K562 (cell line): Measurements from ENCODE around the gene TOR1AIP1. TPM values are rescaled to one million over a fixed set of nuclear protein-coding genes. Genes with fewer than 3 reads are reported as not detected.

ENCODE experiments used
- GATAD2A ChIP-seq: fragments of 450-650 bp; IDR thresholded peaks from 2 replicates; pipeline ENCODE4 v1.6.1; 2017
- POLR2AphosphoS2 ChIP-seq: IDR thresholded peaks from 2 replicates; pipeline ENCODE4 v1.6.1; 2012; ENCODE audit warnings: low read length, improper control_type of control experiment
- ZNF57 ChIP-seq: fragments of 450-650 bp; formaldehyde crosslinking; IDR thresholded peaks from 2 replicates; pipeline ENCODE4 v1.4.0; 2020; ENCODE audit warnings: mild to moderate bottlenecking, moderate library complexity
- ZNF589 ChIP-seq: fragments of 200-800 bp; sonication (Bioruptor generic); IDR thresholded peaks from 2 replicates; pipeline ENCODE4 v1.6.1; 2016; ENCODE audit warnings: low read depth, missing genetic modification characterization, missing compliant biosample characterization
- ZNF655 ChIP-seq: fragments of 250-450 bp; sonication (Bioruptor Pico); IDR thresholded peaks from 2 replicates; pipeline ENCODE4 v1.5.0; 2021
- polyA plus RNA-seq, 8 experiments: library from polyadenylated mRNA; depleted of rRNA in 4 of 8; stranded (reverse) in 5 of 8; unstranded in 3 of 8; fragments of >200 nt; fragmentation: Nextera tagmentation in 2 of 8; fragmentation: Illumina TruSeq in 1 of 8; extraction: Ambion mirVana in 2 of 8; extraction: Trizol in 1 of 8; gene quantifications; 2 replicates each; pipeline versions ENCODE4 v1.2.1 to v1.2.3, GENCODE V29; 2011 to 2014; ENCODE audit warnings: inconsistent platforms in 1 of 8, missing spikeins in 1 of 8
- total RNA-seq, 7 experiments: library from RNA; depleted of rRNA in 6 of 7; stranded (reverse); fragments of >200 nt in 6 of 7; fragmentation: Illumina TruSeq in 2 of 7; extraction: Trizol in 2 of 7; gene quantifications; 2 replicates each; pipeline versions ENCODE4 v1.2.1 to v1.2.3, GENCODE V29; 2011 to 2021; ENCODE audit warnings: low replicate concordance in 1 of 7
- TF ChIP-seq, protein P1 (sequence below), 2 experiments: fragments of 450-650 bp; formaldehyde crosslinking in 1 of 2; IDR thresholded peaks; 2 replicates each; pipeline versions ENCODE4 v1.4.0 to v1.6.1; 2014 to 2020; ENCODE audit warnings: mild to moderate bottlenecking in 2 of 2, borderline replicate concordance in 1 of 2, low read depth in 1 of 2
- TF ChIP-seq, protein P2 (sequence below): fragments of 250-450 bp; sonication (Bioruptor Pico); IDR thresholded peaks from 2 replicates; pipeline ENCODE4 v1.4.0; 2020; ENCODE audit warnings: mild to moderate bottlenecking, moderate library complexity, borderline replicate concordance

Gene TOR1AIP1
- total and polyA plus RNA-seq, 9 of the 15 experiments (the other 6 are each of a cell fraction or from before 2014, with no cell fraction given): 18.1 to 46.9 (median 35.5) TPM

- TF ChIP-seq ZNF589 (CRISPR knock-in tag) (no peak), ZNF655 (CRISPR knock-in tag) (no peak), GATAD2A (no peak), POLR2AphosphoS2 (peak; percentile 91; the same call in 1 of the 2 replicates), ZNF57 (CRISPR knock-in tag) (no peak)
- TF ChIP-seq, protein P1, sequence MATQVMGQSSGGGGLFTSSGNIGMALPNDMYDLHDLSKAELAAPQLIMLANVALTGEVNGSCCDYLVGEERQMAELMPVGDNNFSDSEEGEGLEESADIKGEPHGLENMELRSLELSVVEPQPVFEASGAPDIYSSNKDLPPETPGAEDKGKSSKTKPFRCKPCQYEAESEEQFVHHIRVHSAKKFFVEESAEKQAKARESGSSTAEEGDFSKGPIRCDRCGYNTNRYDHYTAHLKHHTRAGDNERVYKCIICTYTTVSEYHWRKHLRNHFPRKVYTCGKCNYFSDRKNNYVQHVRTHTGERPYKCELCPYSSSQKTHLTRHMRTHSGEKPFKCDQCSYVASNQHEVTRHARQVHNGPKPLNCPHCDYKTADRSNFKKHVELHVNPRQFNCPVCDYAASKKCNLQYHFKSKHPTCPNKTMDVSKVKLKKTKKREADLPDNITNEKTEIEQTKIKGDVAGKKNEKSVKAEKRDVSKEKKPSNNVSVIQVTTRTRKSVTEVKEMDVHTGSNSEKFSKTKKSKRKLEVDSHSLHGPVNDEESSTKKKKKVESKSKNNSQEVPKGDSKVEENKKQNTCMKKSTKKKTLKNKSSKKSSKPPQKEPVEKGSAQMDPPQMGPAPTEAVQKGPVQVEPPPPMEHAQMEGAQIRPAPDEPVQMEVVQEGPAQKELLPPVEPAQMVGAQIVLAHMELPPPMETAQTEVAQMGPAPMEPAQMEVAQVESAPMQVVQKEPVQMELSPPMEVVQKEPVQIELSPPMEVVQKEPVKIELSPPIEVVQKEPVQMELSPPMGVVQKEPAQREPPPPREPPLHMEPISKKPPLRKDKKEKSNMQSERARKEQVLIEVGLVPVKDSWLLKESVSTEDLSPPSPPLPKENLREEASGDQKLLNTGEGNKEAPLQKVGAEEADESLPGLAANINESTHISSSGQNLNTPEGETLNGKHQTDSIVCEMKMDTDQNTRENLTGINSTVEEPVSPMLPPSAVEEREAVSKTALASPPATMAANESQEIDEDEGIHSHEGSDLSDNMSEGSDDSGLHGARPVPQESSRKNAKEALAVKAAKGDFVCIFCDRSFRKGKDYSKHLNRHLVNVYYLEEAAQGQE (IDR thresholded peaks at IDR 0.05; ENCODE audit: borderline replicate concordance): no peak
- TF ChIP-seq, protein P1 (CRISPR knock-in tag; IDR thresholded peaks at IDR 0.05; ENCODE audit: low read depth): 0 out of 2 replicates have a peak, but pooled peaks have one; percentile 25
- TF ChIP-seq, protein P2, sequence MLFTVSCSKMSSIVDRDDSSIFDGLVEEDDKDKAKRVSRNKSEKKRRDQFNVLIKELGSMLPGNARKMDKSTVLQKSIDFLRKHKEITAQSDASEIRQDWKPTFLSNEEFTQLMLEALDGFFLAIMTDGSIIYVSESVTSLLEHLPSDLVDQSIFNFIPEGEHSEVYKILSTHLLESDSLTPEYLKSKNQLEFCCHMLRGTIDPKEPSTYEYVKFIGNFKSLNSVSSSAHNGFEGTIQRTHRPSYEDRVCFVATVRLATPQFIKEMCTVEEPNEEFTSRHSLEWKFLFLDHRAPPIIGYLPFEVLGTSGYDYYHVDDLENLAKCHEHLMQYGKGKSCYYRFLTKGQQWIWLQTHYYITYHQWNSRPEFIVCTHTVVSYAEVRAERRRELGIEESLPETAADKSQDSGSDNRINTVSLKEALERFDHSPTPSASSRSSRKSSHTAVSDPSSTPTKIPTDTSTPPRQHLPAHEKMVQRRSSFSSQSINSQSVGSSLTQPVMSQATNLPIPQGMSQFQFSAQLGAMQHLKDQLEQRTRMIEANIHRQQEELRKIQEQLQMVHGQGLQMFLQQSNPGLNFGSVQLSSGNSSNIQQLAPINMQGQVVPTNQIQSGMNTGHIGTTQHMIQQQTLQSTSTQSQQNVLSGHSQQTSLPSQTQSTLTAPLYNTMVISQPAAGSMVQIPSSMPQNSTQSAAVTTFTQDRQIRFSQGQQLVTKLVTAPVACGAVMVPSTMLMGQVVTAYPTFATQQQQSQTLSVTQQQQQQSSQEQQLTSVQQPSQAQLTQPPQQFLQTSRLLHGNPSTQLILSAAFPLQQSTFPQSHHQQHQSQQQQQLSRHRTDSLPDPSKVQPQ (CRISPR knock-in tag): no peak
Observed at GRCh38 chr1:179877586-179878265, 4.4 kb upstream of the TOR1AIP1 start, which contains the start of gene TOR1AIP2 (continued).
